ENCODE results near the gene LSAMP.

The LSAMP gene

GRCh38 chr3:115898656-115899410 is 546.5 kb downstream of the LSAMP start:
- no peaks in the 10 kb centered on the region for H4K20me1 ChIP-seq (ENCODE audit: insufficient read depth, low read length)
- no peaks in the 10 kb centered on the region for H3K79me2 ChIP-seq (ENCODE audit: low read length)
- no peaks in the 10 kb centered on the region for H3K4me1 ChIP-seq (ENCODE audit: low read length)
- H3K36me3 ChIP-seq (replicated peaks; ENCODE audit: low read depth, low read length): no peaks in the 10 kb centered on the region
- no peak overlapping the region for H3K27ac ChIP-seq (ENCODE audit: low read length)
- H3K4me2 ChIP-seq (ENCODE audit: low read length): no peak overlapping the region
- no peaks in the 10 kb centered on the region for H3K9me3 ChIP-seq (ENCODE audit: insufficient read depth, low read length)
- H2AFZ ChIP-seq (ENCODE audit: low read depth, low read length): no peak overlapping the region
- TF ChIP-seq CTCF (IDR thresholded peaks at IDR 0.05; ENCODE audit: low read depth, low read length): no peak
- no peak for TF ChIP-seq EZH2phosphoT487 (IDR thresholded peaks at IDR 0.05; ENCODE audit: low read depth)
- no peak overlapping the region for H3K9ac ChIP-seq (ENCODE audit: low read length)
- peaks cover 37% of the 10 kb centered on the region for H3K27me3 ChIP-seq (ENCODE audit: low read depth, low read length)
- H3K4me3 ChIP-seq (ENCODE audit: low read length): no peak overlapping the region

DNA sequence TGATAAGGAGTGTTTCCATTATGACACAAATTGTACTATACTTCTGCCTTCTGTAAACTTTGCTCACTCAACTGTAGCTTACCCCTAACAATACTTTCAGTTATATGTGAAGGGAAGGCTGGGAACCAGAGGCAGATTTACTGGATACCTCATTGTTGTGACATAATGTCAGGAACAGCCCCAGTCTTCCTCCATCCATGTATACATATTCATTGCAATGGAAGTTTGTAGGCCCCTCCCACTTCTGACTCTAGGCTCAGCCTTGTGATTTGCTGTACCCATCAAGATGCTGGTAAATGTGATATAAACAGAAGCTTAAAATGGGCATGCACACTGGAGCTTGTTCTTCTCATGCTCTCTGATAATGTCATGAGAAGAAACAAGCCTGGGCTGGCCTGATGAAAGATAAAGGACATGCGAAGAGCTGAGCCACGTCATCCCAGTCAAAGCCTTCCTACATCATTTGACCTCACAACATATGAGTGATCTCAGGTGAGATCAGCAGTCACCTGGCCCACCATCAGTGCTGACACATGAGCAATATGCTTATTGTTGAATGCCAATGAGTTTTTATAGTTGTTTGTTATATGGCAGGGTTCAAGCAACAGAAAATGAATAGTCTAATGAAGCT is 554.2 kb downstream of the LSAMP start:
- Histone ChIP-seq H3K9ac (ENCODE audit: low read length) (no peak overlapping the region), H3K4me3 (ENCODE audit: low read length) (no peak overlapping the region), H3K27ac (ENCODE audit: low read length) (no peak overlapping the region), H2AFZ (ENCODE audit: low read depth, low read length) (no peak overlapping the region), H3K4me2 (ENCODE audit: low read length) (no peak overlapping the region), H3K36me3 (replicated peaks; ENCODE audit: low read depth, low read length) (no peaks in the 10 kb centered on the region), H4K20me1 (ENCODE audit: insufficient read depth, low read length) (no peaks in the 10 kb centered on the region), H3K9me3 (ENCODE audit: insufficient read depth, low read length) (no peaks in the 10 kb centered on the region), H3K27me3 (ENCODE audit: low read depth, low read length) (peaks cover 19% of the 10 kb centered on the region; the same call in 1 of the 2 replicates), H3K79me2 (ENCODE audit: low read length) (no peaks in the 10 kb centered on the region), H3K4me1 (ENCODE audit: low read length) (no peaks in the 10 kb centered on the region)
- TF ChIP-seq EZH2phosphoT487 (IDR thresholded peaks at IDR 0.05; ENCODE audit: low read depth) (no peak), CTCF (IDR thresholded peaks at IDR 0.05; ENCODE audit: low read depth, low read length) (no peak)

DNA sequence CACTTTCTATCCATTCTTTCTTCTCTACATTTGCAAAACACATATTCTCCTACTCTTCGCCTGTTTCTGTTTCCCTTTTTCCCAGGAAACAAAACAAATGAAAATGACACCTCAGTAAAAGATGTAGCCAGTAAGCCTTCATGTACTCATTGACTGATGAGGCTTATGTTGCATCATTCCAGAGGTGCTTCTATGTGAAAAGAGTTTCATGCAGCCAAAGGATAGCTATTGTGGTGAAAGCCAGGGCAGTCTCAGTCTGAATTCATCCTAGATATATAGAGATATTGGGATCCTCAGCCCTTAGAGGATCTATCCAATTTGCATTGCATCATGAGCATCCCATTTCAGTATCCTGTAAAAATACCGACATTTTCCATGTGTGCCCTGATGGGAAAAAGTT is 554.7 kb downstream of the LSAMP start:
- Histone ChIP-seq H3K36me3 (replicated peaks; ENCODE audit: low read depth, low read length) (no peaks in the 10 kb centered on the region), H3K9me3 (ENCODE audit: insufficient read depth, low read length) (no peaks in the 10 kb centered on the region), H3K4me1 (ENCODE audit: low read length) (no peaks in the 10 kb centered on the region), H3K4me3 (ENCODE audit: low read length) (no peak overlapping the region), H3K27ac (ENCODE audit: low read length) (no peak overlapping the region), H3K79me2 (ENCODE audit: low read length) (no peaks in the 10 kb centered on the region), H3K27me3 (ENCODE audit: low read depth, low read length) (peaks cover 23% of the 10 kb centered on the region; the same call in 1 of the 2 replicates), H3K4me2 (ENCODE audit: low read length) (no peak overlapping the region), H3K9ac (ENCODE audit: low read length) (no peak overlapping the region), H2AFZ (ENCODE audit: low read depth, low read length) (no peak overlapping the region), H4K20me1 (ENCODE audit: insufficient read depth, low read length) (no peaks in the 10 kb centered on the region)
- TF ChIP-seq EZH2phosphoT487 (IDR thresholded peaks at IDR 0.05; ENCODE audit: low read depth) (no peak), CTCF (IDR thresholded peaks at IDR 0.05; ENCODE audit: low read depth, low read length) (no peak)

- no peaks in the 10 kb centered on the region for H4K20me1 ChIP-seq (ENCODE audit: insufficient read depth, low read length)
- H3K9ac ChIP-seq (ENCODE audit: low read length): no peak overlapping the region
- peaks cover 29% of the 10 kb centered on the region; the same call in 1 of the 2 replicates for H3K27me3 ChIP-seq (ENCODE audit: low read depth, low read length)
- no peak for TF ChIP-seq EZH2phosphoT487 (IDR thresholded peaks at IDR 0.05; ENCODE audit: low read depth)
- no peak for TF ChIP-seq CTCF (IDR thresholded peaks at IDR 0.05; ENCODE audit: low read depth, low read length)
- no peaks in the 10 kb centered on the region for H3K36me3 ChIP-seq (replicated peaks; ENCODE audit: low read depth, low read length)
- no peak overlapping the region for H3K4me3 ChIP-seq (ENCODE audit: low read length)
- H3K79me2 ChIP-seq (ENCODE audit: low read length): no peaks in the 10 kb centered on the region
- no peaks in the 10 kb centered on the region for H3K9me3 ChIP-seq (ENCODE audit: insufficient read depth, low read length)
- H3K4me2 ChIP-seq (ENCODE audit: low read length): no peak overlapping the region
- H2AFZ ChIP-seq (ENCODE audit: low read depth, low read length): no peak overlapping the region
- 0 out of 2 replicates have a peak, but pooled peaks cover 4% of the 10 kb centered on the region for H3K4me1 ChIP-seq (ENCODE audit: low read length)
- H3K27ac ChIP-seq (ENCODE audit: low read length): no peak overlapping the region
Measured at GRCh38 chr3:115885621-115886020, 559.7 kb downstream of the LSAMP start.
